Stimulated activated CD8-positive, alpha-beta memory T cell treated with anti-CD3 and anti-CD28 coated beads, Interleukin-2, amount 100 ng/mL, for 48 hours (primary cell): Measurements from ENCODE around the gene MYCBPAP.

Experiments
- DNase-seq, 2 donors: peaks; one replicate each; pipeline ENCODE4 v3.0.0-alpha.2; 2020; ENCODE audit warnings: low read depth in 2 of 2

MYCBPAP gene

DNA sequence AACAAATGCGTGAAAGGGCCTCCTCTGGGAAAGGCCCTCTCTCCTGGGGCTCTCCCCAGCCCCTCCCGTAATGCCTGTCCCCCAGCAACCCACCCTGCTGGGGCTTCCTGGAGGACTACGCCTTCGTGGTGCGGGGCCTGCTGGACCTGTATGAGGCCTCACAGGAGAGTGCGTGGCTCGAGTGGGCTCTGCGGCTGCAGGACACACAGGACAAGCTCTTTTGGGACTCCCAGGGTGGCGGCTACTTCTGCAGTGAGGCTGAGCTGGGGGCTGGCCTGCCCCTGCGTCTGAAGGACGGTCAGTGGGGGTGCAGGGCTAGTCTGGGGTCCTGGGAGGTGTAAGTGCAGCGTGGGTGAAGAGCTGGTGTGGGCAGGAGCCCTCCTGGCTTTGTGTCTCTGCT lies 43.6 kb downstream of the MYCBPAP start:
- DNase-seq = no peak

DNA sequence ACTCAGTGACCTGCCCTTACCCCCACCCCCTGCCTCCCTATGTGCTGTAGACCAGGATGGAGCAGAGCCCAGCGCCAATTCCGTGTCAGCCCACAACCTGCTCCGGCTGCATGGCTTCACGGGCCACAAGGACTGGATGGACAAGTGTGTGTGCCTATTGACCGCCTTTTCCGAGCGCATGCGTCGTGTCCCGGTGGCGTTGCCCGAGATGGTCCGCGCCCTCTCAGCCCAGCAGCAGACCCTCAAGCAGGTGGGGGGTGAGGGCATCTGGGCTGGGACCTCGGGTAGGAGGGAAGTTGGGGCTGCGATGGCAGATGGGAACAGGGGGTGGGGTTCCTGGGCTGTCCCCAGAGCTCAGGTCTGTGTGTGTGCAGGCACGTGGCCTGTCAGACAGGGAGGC lies 46.0 kb downstream of the MYCBPAP start:
- no peak for DNase-seq

DNA sequence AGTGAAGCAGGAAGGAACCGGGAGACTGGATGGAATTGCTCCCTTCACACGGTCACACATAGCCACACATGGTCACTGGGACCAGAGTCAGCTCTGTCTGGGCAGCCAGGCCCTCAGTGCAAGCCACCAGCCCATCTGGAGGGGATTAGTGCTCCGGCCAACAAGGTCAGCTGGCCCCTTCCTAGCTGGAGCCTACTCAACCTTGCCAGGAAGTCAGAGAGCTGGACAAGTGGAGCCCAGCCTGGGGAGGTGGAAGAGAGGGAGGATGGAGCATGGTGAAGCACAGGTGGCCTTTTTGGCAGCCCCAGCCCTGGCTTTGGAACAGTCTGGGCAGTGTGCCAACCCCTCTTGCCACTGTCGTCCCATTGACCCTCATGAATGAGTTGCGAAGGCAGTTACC lies 48.6 kb downstream of the MYCBPAP start:
- DNase-seq = no peak

DNA sequence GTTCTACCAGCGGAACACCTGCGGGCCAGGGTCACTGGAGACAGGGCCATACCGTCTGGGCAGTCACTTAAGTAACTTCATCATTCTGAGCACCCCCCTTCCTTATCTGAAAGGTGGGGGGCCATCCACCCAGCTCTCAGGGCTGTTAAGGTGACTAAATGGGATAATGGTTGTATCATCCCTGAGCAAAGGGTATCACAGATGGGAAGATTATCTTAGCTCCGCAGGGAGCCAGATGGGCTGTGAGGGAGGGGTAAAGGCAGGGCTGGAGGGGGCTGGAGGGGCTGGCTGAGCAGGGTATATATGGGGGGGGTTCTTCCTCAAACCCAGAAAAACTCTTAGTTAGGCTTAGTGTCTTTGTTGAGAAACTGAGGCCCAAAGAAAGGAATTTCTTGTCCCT lies 49.4 kb downstream of the MYCBPAP start:
- DNase-seq = no peak

DNA sequence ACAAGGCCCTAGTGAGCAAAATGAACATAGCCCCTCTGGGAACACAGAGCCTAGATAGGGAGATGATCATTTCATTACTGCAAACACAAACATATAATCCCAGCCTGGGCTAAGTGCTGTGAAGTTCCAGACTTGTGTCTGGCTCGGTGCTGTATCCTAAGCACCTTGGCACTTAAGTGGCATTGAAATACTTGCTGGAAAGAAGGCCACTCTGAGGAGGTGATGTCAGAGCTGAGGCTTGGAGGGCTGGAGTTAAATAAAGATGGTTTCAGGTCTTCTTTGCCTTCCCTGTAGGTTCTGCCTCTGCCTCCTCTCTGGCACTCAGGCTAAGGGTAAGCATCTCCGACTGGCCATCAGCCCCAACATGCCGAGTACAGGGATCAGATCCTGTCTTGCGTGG lies 49.9 kb downstream of the MYCBPAP start:
- DNase-seq = no peak

DNA sequence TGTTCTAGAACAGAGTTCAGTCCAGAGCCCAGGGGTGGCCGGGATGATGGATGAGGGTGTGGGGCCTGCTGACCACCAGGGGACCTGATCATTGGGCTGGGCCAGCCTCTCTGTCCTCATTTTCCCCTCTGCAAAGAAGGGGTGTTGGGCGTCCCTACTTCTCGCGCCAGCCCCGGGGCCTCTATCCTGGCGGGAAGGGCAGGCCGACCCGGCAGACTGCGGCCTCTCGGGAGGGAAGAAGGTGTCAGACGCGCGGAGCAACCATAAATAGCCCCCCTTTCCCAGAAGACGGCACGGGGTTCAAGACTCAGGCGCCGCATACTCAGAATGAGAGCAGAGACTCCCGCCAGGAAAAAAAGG lies 50.3 kb downstream of the MYCBPAP start:
- no peak for DNase-seq

DNA sequence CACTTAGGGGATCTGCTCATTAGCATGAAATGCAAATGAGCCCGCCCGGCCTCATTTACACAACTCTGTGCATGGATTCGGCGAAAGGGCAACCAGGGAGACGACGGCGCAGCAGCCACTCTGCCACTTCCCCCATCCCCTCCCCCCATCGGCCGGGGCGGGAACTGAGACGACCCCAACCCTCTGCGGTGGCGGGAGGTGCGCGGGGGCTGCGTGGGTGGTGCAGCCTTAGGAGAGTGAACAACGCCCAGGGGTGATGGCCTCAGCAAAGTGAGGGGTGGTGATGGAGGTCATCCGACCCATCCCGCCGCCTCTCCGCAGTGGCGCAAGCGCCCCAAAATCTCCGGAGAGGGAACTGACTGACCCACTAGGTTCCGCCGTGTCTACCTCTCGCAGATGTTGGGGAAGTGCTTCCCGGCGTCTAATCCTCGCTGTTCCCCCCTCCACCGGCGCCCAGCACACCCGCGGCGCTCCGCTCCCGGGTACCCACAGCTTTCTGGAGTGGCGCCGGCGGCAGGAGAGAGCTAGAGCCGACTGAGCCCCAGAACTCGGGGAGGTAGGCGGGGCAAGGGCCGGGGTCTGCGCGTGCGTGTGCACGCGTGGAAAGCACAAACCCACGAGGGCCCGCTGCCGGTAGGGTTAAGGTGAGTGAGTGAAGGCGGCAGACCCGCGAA lies 50.8 kb downstream of the MYCBPAP start:
- DNase-seq = no peak

DNA sequence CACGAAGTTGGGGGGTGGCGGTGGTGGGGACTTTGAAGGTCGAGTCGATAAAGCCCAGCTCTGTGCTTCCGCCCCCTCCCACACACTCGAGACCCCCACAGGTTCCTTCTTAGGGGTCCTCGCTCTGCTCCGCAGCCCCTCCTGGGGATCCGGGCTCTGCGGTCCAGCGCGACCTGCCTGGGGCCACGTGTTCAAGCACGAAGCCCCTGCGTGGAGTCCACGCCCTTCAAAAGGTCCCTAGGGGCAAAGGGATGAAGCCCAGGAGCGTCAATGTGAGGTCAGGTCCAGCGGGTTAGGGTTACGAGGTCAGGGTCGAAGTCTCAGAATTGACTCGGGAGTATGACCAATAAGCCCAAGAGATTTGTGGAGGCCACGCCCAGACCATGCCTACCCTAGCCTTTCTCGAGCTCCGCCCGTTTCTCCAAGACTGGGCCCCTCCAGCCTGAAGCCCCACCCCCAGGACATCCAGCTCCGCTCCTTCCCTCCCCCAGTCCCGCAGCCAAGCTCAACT lies 51.5 kb downstream of the MYCBPAP start:
- DNase-seq = peak in 1 of 2 donors; percentile 33

DNA sequence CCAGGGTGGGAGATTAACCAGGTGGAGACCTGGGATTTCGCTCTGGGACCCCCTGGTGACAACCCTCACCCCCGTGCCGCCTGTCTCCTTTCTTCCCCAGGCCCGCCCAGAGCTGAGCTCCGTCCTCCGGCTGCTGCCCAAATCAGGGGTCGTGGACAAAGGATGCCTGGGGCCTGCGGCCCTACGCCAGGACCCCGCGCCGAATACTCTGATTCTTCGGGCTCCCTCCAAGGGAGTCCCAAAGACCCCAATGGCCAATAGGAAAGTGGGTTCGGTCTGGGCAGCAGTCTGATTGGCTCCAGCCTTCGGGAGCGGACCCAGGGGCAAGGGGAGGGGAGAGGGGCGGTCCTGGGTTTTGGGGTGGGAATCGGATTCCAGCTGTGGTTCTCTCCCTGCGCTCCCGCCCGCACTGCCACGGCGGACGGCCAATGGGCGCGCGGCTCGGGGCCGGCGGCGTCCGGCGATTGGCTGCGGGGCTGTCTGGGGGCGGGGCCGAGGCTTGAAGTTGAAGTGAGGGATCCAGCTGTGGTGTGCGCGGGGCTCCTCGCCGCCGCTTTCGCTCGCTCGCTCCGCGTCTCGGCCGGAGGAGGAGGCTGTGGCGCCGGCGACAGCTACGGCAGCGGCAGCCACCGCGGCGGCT lies 52.1 kb downstream of the MYCBPAP start, which contains the start of gene CACNA1G:
TSS of gene CACNA1G (plus strand) at position 531 of the 640 bp plus-strand sequence. CDS start 745 bp downstream, outside the sequence.
- DNase-seq = peak; percentile 82 to 87

DNA sequence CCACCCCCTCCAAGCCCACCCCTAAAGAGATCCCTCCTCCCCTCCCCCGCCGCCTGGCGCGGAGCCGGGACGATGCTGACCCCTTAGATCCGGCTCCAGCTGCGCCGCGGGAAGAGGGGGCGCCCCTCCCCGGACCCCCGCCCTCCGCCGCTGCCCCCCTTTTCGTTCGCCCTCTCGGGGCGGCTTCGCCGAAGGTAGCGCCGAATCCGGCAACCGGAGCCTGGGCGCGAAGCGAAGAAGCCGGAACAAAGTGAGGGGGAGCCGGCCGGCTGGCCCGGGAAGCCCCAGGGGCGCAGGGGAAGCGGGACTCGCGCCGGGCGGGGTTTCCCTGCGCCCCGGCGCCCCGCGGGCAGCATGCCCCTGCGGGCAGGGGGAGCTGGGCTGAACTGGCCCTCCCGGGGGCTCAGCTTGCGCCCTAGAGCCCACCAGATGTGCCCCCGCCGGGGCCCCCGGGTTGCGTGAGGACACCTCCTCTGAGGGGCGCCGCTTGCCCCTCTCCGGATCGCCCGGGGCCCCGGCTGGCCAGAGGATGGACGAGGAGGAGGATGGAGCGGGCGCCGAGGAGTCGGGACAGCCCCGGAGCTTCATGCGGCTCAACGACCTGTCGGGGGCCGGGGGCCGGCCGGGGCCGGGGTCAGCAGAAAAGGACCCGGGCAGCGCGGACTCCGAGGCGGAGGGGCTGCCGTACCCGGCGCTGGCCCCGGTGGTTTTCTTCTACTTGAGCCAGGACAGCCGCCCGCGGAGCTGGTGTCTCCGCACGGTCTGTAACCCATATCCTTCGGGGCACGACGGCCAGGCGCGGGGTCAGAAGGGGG lies 52.9 kb downstream of the MYCBPAP start:
- DNase-seq = no peak

DNA sequence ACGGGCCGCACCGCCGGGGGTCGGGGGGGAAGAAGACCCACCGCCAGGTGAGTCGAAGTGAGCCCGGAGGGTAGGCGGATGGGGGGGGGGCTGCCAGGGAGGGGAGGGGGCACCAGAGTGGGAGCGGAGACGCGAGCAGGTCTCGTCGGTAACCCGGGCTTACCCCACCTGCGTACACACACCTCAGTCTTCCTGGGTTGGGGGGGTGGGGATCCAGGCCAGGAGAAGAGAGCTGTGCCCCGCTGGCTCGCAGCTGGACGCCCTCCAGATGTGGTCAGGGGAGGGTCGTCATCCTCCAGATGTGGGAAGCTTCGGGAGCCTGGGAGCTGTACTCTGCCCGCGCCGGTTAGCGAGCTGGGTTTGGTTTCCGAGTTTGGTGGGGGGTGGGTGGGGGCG lies 53.5 kb downstream of the MYCBPAP start:
- no peak for DNase-seq

DNA sequence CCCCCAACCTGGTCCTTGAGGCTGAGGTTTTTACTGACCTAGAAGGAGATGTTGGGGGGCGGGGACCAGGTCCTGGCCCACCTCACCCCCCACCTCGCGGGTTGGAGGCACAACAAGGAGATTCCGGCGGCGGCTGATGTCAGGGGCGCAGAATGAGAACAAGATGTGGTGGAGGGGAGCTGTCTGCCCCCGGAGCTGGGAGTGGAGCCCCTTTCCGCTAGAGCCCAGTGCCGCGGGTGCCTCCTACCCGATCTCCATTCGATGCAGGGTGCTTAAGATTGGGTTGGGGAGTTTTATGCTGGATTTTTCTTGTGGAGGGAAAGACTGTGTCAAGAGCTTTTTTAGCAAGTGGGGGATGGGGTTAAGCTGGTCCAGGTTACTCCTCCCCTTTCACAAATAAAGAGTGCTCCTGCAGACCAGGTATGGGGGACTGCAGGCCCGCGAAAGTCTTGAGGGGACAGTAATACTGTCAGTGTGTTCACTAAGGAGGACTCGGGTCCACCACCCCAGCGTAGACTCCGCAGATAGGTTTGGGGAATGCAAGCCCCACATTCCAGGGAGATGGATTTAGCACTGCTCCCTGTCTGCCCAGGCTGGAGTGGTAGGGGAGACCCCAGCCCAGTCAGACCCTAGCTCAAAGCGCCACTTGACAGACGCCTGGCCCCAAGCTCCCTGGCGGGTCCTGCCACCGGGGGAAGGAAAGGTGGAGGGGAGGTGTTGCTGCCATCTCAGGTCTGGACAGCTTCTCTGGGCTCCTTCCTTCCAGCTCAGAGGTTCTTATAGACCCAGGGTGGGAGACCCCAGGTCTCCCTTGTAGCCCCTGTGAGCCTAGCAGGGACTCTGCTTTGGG lies 54.2 kb downstream of the MYCBPAP start:
- no peak for DNase-seq

DNA sequence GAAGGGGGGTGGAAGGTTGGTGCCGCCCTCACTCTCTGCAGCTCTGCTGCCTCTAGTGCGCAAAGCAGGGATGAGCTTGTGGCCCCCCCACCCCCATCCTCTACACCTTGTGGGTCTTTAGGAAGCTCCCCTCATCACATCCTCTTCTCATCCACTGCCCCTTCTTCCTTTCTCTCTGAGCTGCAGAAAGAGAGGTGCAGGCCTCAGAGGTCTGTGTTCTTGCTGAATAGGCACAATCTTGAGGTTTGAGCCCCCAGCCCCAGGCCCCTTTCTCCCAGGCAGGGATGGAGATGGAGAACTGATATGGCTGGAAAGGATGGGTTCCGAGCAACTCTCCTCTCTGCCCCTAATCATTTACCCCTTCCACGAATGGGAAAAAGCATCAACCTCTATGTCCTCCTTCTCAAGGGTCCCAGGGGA lies 54.9 kb downstream of the MYCBPAP start:
- no peak for DNase-seq

DNA sequence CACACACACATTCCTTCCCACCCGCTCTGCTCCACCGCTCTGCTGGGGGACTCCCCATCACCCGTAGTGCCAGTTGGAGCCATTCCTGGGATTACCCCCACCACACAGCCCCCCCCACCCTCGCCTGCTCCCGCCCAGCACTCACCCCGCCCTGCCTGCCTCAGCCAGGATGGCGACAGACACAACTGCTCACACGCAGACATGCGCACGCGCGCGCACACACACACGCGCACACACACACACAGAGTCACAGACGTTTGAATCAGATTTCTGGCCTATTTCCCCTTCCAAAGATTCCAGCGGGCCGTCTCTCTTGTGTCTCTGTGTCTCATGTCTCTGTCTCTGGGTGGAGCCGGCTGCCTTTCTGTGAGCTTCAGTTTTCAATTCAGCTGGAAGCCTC lies 56.7 kb downstream of the MYCBPAP start:
- no peak for DNase-seq

DNA sequence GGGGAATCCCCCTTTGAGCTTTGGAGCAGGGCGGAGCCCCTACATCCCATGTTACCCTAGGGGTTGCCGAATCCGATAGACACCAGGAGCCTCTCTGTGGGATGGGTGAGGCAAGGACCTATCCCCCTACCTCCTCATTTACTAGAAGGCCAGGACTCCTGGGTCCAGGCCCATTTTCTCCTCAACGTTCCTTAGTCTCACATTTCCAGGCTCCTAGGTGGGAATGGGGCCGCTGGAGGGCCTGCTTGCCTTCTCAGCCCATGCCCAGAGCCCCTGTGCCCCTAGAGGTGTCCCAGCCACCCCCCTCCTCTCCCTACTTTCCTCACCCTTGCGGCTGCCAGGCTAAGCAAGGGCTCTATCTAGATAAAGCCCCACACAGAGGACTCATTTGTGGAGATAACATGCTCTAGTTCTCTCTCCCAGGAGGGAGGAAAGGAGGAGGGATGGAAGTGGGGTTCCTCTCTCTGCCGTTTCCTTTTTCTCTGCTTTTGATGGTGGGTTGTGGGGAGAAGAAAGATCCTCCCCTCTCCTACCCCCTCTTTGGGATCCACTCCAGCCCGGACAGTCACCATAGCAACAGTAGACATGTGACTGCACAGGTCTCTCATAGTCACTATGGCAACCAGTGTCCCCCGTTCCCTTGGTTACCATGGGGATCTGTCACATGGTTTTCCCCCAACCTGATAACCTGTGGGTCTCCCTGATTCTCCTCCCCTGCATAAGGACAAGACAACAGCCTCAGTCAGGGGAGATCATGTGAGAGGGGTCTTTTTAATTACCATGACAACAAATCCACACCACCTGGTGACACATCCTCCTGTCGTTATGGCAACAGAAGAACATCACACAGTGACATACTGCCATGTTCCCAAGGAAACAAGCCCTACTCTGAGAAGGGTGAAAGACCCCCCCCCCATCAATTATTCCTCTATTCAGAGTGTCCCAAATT lies 57.4 kb downstream of the MYCBPAP start:
- no peak for DNase-seq

DNA sequence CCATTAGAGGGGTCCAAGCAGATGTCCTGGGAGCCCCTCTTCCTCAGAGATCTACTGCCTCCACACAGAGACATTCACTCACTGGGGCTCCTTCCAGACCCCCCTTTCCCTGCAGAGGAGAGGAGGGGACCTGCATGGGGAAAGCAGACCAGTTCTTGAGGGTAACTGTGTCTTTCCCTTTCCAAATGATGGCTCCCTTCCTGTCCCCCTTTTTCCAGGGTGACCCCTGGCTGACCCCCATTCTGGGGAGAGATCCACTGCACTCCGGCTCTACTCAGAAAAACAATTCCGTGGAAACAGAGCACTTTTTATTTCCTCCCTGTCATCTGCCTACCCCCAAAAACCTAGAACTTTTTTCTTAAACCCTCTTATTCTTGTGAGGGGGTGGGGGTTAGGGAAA lies 58.6 kb downstream of the MYCBPAP start:
- DNase-seq = no peak

DNA sequence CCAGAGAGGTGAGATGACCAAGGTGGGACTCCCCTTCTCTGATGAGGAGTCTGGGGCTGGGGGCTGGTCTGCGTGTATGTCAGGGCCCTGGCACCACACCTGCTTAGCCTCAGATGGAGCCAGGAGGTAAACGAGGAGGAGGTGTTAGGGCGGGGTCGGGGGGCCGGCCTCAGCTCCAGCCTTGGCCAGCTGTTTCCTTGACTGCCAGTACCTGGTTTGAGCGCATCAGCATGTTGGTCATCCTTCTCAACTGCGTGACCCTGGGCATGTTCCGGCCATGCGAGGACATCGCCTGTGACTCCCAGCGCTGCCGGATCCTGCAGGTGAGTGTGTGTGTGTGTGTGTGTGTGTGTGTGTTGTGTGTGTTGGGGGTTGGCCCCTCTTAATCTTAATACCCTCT lies 60.4 kb downstream of the MYCBPAP start:
- DNase-seq = no peak

DNA sequence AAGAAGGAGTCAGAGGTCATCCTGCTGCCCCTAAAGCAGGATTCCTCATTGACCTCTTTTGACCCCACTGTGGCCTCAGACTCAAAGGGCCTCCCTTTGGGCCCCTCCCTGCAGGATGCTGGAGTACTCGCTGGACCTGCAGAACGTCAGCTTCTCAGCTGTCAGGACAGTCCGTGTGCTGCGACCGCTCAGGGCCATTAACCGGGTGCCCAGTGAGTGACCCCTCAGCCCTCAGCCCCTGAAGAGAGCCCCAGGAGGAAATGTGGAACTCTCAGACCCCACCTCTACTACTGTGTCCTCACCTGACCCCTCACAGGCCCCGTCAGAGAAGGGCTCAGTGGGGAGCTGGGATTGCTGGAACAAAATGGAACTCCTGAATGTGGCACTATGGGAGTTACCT lies 61.4 kb downstream of the MYCBPAP start:
- DNase-seq = no peak

DNA sequence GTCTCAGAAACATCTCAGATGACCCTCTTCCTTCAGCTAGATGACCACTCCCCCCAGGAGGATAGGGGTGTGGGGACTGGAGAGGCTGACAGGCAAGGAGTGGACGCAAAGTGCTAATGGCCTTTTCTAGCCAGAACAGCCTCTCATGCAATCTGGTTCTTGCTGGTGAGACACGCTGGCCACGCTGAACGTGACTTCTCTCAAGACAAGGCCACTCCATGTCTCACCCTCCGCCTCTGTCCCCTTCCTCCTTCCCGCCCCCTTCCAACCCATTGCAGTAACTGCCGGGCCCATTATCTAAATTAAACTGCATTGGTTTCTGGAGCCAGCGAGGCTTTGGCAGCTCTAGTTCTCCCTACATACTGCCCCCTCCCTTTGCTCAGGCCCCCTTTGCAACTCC lies 61.8 kb downstream of the MYCBPAP start:
- DNase-seq = no peak

DNA sequence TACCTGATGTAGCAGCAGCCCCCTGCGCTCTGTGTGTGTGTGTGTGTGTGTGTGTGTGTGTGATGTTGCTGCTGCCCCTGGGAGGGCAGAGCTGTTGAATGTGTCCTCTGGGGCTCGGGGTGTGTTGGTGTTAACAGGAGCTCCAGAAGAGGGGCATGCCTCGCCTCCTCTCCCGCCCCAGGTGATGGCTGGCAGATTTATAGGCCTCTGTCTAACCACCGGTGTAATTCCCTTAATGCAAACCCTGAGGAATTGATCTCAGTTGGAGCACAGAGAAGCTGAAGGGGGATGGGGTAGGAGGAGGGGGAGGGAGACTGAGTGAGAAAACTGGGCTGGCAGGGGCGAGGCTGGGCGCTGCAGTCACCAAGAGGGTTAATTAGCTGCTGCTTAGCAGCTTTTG lies 62.3 kb downstream of the MYCBPAP start:
- no peak for DNase-seq

DNA sequence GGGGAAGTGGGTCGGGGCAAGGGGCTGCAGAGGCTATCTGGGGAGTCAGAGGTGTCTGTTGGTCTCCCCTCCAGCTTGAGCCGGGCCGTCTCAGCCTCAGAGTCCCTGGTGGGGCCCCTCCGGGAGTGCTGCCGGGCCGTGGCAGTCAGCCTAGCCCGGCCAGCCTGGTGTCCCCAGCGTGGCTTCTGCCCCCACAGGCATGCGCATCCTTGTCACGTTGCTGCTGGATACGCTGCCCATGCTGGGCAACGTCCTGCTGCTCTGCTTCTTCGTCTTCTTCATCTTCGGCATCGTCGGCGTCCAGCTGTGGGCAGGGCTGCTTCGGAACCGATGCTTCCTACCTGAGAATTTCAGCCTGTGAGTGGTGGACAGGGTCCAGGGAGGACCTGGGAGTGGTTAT lies 63.4 kb downstream of the MYCBPAP start:
- DNase-seq = no peak
